Measurements from ENCODE around the gene CNTN5.

DNA sequence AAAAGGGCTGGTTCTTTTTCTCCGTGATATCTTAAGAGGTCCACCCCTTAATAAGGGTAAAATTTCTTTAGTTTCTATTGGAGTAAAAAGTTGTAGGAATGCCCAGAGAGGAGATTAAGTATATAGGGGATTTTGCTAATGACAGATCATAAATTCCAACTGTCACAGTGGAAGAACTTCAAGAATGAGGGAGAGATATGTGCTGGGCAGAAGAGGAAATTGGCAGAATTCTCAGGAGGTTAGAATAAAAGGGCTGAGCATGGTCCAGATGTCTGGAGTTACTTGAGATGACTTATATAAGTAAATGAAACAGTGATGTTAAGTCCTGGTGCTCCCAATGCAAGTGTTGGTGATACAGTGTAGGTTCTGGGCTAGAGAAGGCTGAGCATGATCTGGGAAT lies 1248.8 kb downstream of the CNTN5 start:
- no peak for TF ChIP-seq POLR2A (IDR thresholded peaks at IDR 0.05)
- TF ChIP-seq, protein P1, sequence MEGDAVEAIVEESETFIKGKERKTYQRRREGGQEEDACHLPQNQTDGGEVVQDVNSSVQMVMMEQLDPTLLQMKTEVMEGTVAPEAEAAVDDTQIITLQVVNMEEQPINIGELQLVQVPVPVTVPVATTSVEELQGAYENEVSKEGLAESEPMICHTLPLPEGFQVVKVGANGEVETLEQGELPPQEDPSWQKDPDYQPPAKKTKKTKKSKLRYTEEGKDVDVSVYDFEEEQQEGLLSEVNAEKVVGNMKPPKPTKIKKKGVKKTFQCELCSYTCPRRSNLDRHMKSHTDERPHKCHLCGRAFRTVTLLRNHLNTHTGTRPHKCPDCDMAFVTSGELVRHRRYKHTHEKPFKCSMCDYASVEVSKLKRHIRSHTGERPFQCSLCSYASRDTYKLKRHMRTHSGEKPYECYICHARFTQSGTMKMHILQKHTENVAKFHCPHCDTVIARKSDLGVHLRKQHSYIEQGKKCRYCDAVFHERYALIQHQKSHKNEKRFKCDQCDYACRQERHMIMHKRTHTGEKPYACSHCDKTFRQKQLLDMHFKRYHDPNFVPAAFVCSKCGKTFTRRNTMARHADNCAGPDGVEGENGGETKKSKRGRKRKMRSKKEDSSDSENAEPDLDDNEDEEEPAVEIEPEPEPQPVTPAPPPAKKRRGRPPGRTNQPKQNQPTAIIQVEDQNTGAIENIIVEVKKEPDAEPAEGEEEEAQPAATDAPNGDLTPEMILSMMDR (IDR thresholded peaks at IDR 0.05): no peak

Measured in uterus (tissue), 2 donors.